Karpas-422 (cell line): ENCODE measurements around the gene MRPL36. TPM values are rescaled to one million over a fixed set of nuclear protein-coding genes. Genes with fewer than 3 reads are reported as not detected.
"Not testable (repeated sequence)": the region's sequence is repeated elsewhere in the genome, so short reads cannot be mapped to it uniquely, and the experiment has no call there.

Source experiments
- DNase-seq: peaks from one replicate; pipeline ENCODE4 v3.0.0-alpha.2; 2015
- H2AFZ ChIP-seq: fragments of 200-600 bp; sonication (generic); 2 replicates; pipeline ENCODE4 v1.6.1; 2014; ENCODE audit warnings: antibody characterized with exemption, low read length, mixed read lengths
- H3K27ac ChIP-seq: fragments of 200-600 bp; sonication (generic); 2 replicates; pipeline ENCODE4 v1.5.1; 2014; ENCODE audit warnings: mild to moderate bottlenecking, low read length, moderate library complexity
- H3K27me3 ChIP-seq: fragments of 200-600 bp; sonication (generic); 2 replicates; pipeline ENCODE4 v1.6.1; 2014; ENCODE audit warnings: low read length, mixed read lengths
- H3K36me3 ChIP-seq: fragments of 200-600 bp; sonication (generic); 2 replicates; pipeline ENCODE4 v1.6.1; 2014; ENCODE audit warnings: low read length, mixed read lengths; ENCODE audit not compliant: insufficient read depth
- H3K4me1 ChIP-seq: fragments of 200-600 bp; sonication (generic); 2 replicates; pipeline ENCODE4 v1.6.1; 2014; ENCODE audit warnings: mild to moderate bottlenecking, low read length, mixed read lengths
- H3K4me2 ChIP-seq: fragments of 200-600 bp; sonication (generic); 2 replicates; pipeline ENCODE4 v1.6.1; 2014; ENCODE audit warnings: low read length, low read depth, mild to moderate bottlenecking; ENCODE audit not compliant: poor library complexity, severe bottlenecking
- H3K4me3 ChIP-seq: fragments of 200-600 bp; sonication (generic); 2 replicates; pipeline ENCODE4 v1.5.1; 2014; ENCODE audit warnings: mild to moderate bottlenecking, antibody characterized with exemption, low read length, mixed read lengths
- H3K79me2 ChIP-seq: fragments of 200-600 bp; sonication (generic); 2 replicates; pipeline ENCODE4 v1.6.1; 2014; ENCODE audit warnings: mild to moderate bottlenecking, low read length, mixed read lengths
- H3K9ac ChIP-seq: fragments of 200-600 bp; sonication (generic); 2 replicates; pipeline ENCODE4 v1.6.0; 2014; ENCODE audit warnings: low read length
- H3K9me2 ChIP-seq: fragments of 200-600 bp; sonication (generic), shearing (Covaris generic); replicated peaks from 2 replicates; pipeline ENCODE4 v1.6.0; 2014; ENCODE audit warnings: mild to moderate bottlenecking, low read length, moderate library complexity; ENCODE audit not compliant: insufficient read depth
- H3K9me3 ChIP-seq: fragments of 300-700, 200-600 bp; sonication (generic); 2 replicates; pipeline ENCODE4 v1.6.1; 2014; ENCODE audit warnings: low read length, mixed read lengths
- H4K20me1 ChIP-seq: fragments of 200-600 bp; sonication (generic); 2 replicates; pipeline ENCODE4 v1.6.1; 2014; ENCODE audit warnings: mild to moderate bottlenecking, antibody characterized with exemption, low read length, low read depth; ENCODE audit not compliant: insufficient read depth
- total RNA-seq: library from RNA; depleted of rRNA; stranded (reverse); fragments of >200 nt; shearing (Covaris generic); gene quantifications from 2 replicates; pipeline ENCODE4 v1.2.3, GENCODE V29; 2014; ENCODE audit warnings: low replicate concordance

Gene MRPL36
- total RNA-seq, 1 experiment from 2014 or later: 67.1 TPM

GRCh38 chr5:1820381-1820780 is 20.7 kb upstream of the MRPL36 start:
- Histone ChIP-seq H3K36me3 (peaks cover 45% of the 10 kb centered on the region), H2AFZ (no peak overlapping the region), H3K27ac (no peak overlapping the region), H3K9ac (no peak overlapping the region), H3K9me3 (no peaks in the 10 kb centered on the region), H4K20me1 (peaks cover 11% of the 10 kb centered on the region; the same call in 1 of the 2 replicates), H3K4me1 (peaks cover 20% of the 10 kb centered on the region), H3K79me2 (peaks cover 4% of the 10 kb centered on the region; the same call in 1 of the 2 replicates), H3K9me2 (no peaks in the 10 kb centered on the region), H3K27me3 (no peaks in the 10 kb centered on the region), H3K4me2 (no peak overlapping the region), H3K4me3 (no peak overlapping the region)
- DNase-seq: no peak

DNA sequence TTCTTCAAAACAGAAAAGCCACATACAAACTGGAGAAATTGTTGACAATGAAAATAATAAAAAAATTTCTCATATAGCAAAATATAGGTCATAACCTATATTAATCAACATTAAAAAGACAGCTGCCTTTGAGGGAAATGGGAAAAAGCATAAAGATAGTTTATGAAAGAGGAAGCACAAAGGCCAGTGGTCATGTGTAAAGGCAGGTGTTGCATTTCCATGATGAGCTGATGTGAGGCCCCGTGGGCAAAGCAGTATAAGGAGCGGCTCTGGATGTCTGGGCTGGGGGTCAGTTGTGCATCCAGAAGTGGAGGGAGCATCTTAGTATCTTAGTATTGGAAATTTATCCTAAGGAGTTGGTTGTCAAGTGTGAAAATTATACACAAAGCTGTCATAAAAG is 19.8 kb upstream of the MRPL36 start:
- peak; percentile 56 for DNase-seq
- peaks cover 52% of the 10 kb centered on the region for H3K36me3 ChIP-seq
- no peaks in the 10 kb centered on the region for H3K9me3 ChIP-seq

DNA sequence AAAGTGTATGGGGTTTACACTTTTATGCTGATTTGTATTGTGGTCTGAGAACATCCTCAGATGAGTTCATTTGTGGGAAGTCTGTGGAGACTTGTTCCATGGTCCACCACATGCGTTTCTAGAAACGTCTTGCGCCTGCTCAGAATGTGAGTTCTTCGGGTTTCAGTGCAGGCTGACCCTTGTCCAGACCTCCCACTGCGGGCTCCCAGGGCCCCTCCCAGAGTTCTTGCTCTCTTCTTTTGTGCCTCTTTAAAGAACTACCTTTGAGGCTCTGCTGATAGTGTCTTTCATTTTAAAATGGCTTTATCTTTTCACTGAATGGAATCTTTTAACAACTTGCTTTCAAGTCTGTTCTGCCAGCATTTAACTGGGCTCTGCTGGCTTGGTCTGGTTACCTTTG is 19.1 kb upstream of the MRPL36 start:
- Histone ChIP-seq H2AFZ (no peak overlapping the region), H3K4me3 (no peak overlapping the region), H3K36me3 (peaks cover 55% of the 10 kb centered on the region), H3K4me2 (peak overlapping the region; percentile 58), H3K27ac (peak overlapping the region; percentile 64), H4K20me1 (peaks cover 11% of the 10 kb centered on the region; the same call in 1 of the 2 replicates), H3K9me2 (no peaks in the 10 kb centered on the region), H3K79me2 (peaks cover 4% of the 10 kb centered on the region; the same call in 1 of the 2 replicates), H3K27me3 (no peaks in the 10 kb centered on the region), H3K9ac (no peak overlapping the region), H3K4me1 (peaks cover 20% of the 10 kb centered on the region), H3K9me3 (no peaks in the 10 kb centered on the region)
- no peak for DNase-seq

More for the DNA sequence above, 19.8 kb upstream of the MRPL36 start:
- H2AFZ ChIP-seq: no peak overlapping the region
- peaks cover 4% of the 10 kb centered on the region; the same call in 1 of the 2 replicates for H3K79me2 ChIP-seq
- no peak overlapping the region for H3K4me3 ChIP-seq
- no peak overlapping the region for H3K9ac ChIP-seq
- no peaks in the 10 kb centered on the region for H3K9me2 ChIP-seq
- H3K4me2 ChIP-seq: peak overlapping the region; percentile 58
- peaks cover 11% of the 10 kb centered on the region; the same call in 1 of the 2 replicates for H4K20me1 ChIP-seq
- H3K27ac ChIP-seq: peak overlapping the region; percentile 64
- H3K27me3 ChIP-seq: no peaks in the 10 kb centered on the region
- peaks cover 20% of the 10 kb centered on the region for H3K4me1 ChIP-seq

- Histone ChIP-seq H3K27ac (no peak overlapping the region), H2AFZ (no peak overlapping the region), H3K27me3 (no peaks in the 10 kb centered on the region), H3K9me3 (no peaks in the 10 kb centered on the region), H3K79me2 (peaks cover 10% of the 10 kb centered on the region), H3K9ac (no peak overlapping the region), H3K36me3 (peaks cover 63% of the 10 kb centered on the region), H4K20me1 (peaks cover 9% of the 10 kb centered on the region; the same call in 1 of the 2 replicates), H3K4me1 (peaks cover 20% of the 10 kb centered on the region), H3K9me2 (no peaks in the 10 kb centered on the region), H3K4me3 (no peak overlapping the region), H3K4me2 (no peak overlapping the region)
- no peak for DNase-seq
Measured at GRCh38 chr5:1817261-1818043, 17.8 kb upstream of the MRPL36 start.

GRCh38 chr5:1816495-1817089 is 17.0 kb upstream of the MRPL36 start:
- Histone ChIP-seq H3K79me2 (peaks cover 15% of the 10 kb centered on the region), H3K4me1 (peaks cover 20% of the 10 kb centered on the region), H3K36me3 (peaks cover 64% of the 10 kb centered on the region)
- H3K9ac ChIP-seq, H3K4me2 ChIP-seq, H3K27me3 ChIP-seq, H3K4me3 ChIP-seq, H3K9me2 ChIP-seq, H4K20me1 ChIP-seq, H2AFZ ChIP-seq, DNase-seq, H3K27ac ChIP-seq, H3K9me3 ChIP-seq: not testable (repeated sequence)

GRCh38 chr5:1815881-1816292 is 16.2 kb upstream of the MRPL36 start:
- Histone ChIP-seq H3K4me1 (peaks cover 20% of the 10 kb centered on the region), H3K27me3 (no peaks in the 10 kb centered on the region), H4K20me1 (0 out of 2 replicates have a peak, but pooled peaks cover 9% of the 10 kb centered on the region), H3K9me2 (no peaks in the 10 kb centered on the region), H2AFZ (no peak overlapping the region), H3K9me3 (no peaks in the 10 kb centered on the region), H3K79me2 (peaks cover 22% of the 10 kb centered on the region), H3K4me2 (no peak overlapping the region), H3K4me3 (no peak overlapping the region), H3K27ac (no peak overlapping the region), H3K9ac (no peak overlapping the region), H3K36me3 (peaks cover 62% of the 10 kb centered on the region)
- no peak for DNase-seq

DNA sequence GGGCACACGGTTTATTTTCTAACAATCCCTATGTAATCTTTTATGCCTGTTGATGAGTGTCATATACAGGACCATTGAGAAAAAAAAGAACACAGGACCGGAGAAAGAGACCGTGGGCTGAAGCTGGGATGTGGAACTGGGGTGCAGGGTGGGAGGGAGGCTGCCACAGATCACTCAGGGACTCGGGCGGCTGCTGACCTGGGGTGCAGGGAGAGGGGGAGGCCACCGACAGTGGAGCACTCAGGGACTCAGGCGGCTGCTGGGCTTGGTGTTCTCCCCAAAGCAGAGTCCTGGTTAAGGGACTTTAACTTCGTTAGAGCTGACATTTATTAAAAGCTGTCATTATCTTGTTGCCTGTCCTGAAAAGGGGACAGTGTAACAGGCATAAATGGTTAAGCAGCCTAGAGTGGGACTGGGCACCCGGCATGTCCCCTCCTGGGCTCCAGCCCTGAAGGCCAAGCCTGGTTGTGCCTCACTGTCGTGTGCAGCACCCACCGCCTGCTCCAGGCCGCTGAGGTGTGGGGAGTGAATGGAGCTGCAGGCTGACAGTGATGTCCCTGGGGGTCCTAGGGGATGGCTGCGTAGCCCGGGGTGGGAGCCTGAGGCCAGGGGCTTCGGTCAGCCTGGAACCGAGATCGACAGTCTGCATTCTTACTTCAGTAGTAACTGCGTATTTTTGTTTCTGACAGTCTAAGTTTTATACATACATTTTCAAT is 15.6 kb upstream of the MRPL36 start:
- H2AFZ ChIP-seq: no peak overlapping the region
- peaks cover 9% of the 10 kb centered on the region; the same call in 1 of the 2 replicates for H4K20me1 ChIP-seq
- H3K9me3 ChIP-seq: no peaks in the 10 kb centered on the region
- H3K27ac ChIP-seq: no peak overlapping the region
- H3K79me2 ChIP-seq: peaks cover 28% of the 10 kb centered on the region
- peaks cover 56% of the 10 kb centered on the region for H3K36me3 ChIP-seq
- H3K4me3 ChIP-seq: no peak overlapping the region
- no peak for DNase-seq
- no peak overlapping the region for H3K4me2 ChIP-seq
- peaks cover 20% of the 10 kb centered on the region for H3K4me1 ChIP-seq
- no peaks in the 10 kb centered on the region for H3K27me3 ChIP-seq
- no peaks in the 10 kb centered on the region for H3K9me2 ChIP-seq
- H3K9ac ChIP-seq: no peak overlapping the region
